RWPE1 (cell line): ENCODE data around the gene PCBP1.
"Not testable (repeated sequence)": the region's sequence is repeated elsewhere in the genome, so short reads cannot be mapped to it uniquely, and the experiment has no call there.

Experiments
- CTCF ChIA-PET: fragments of 350-600 bp; sonication (Branson Sonifier 250); formaldehyde crosslinking; extraction: SDS; loops from one replicate; lab custom pipeline; 2021; lab: Yijun Ruan, JAX
- POLR2A ChIA-PET: fragments of 400-600 bp; formaldehyde crosslinking; extraction: SDS; loops from one replicate; lab custom pipeline; 2020; ENCODE audit warnings: antibody characterized with exemption; ENCODE audit not compliant: low non-redundant PET; lab: Yijun Ruan, JAX
- DNase-seq: peaks from one replicate; pipeline ENCODE4 v3.0.0; 2012; ENCODE audit warnings: low spot score
- H3K27ac ChIP-seq: fragments of 450-650 bp; 2 replicates; pipeline ENCODE4 v1.5.1; 2017
- TF ChIP-seq, protein P1 (sequence below): fragments of 450-650 bp; conservative IDR thresholded peaks from 2 replicates; pipeline ENCODE4 v1.5.1; 2017; ENCODE audit warnings: low read depth, mild to moderate bottlenecking

PCBP1 gene

GRCh38 chr2:70123051-70123828 lies 36.0 kb downstream of the PCBP1 start:
- H3K27ac ChIP-seq: peak overlapping the region; percentile 89
- TF ChIP-seq, protein P1, sequence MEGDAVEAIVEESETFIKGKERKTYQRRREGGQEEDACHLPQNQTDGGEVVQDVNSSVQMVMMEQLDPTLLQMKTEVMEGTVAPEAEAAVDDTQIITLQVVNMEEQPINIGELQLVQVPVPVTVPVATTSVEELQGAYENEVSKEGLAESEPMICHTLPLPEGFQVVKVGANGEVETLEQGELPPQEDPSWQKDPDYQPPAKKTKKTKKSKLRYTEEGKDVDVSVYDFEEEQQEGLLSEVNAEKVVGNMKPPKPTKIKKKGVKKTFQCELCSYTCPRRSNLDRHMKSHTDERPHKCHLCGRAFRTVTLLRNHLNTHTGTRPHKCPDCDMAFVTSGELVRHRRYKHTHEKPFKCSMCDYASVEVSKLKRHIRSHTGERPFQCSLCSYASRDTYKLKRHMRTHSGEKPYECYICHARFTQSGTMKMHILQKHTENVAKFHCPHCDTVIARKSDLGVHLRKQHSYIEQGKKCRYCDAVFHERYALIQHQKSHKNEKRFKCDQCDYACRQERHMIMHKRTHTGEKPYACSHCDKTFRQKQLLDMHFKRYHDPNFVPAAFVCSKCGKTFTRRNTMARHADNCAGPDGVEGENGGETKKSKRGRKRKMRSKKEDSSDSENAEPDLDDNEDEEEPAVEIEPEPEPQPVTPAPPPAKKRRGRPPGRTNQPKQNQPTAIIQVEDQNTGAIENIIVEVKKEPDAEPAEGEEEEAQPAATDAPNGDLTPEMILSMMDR: no peak
- DNase-seq: no peak
- CTCF ChIA-PET: interaction anchor here (0.6 to 0.9 kb wide), 2 partner anchors 17 to 746 kb away, joined by 3 read pairs; no protein-coding TSS in a partner anchor
- POLR2A ChIA-PET: no interaction called here

DNA sequence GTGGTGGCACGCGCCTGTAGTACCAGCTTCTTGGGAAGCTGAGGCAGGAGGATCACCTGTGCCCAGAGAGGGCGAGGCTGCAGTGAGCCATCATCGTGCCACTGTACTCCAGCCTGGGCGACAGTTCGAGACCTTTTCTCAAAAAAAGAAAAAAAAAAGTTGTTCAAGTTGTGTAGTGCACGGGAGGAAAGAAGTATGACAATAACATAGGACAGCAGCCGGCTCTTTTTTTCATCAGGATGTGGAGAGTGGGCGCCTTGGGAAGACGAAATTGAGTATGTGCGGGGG lies 36.5 kb downstream of the PCBP1 start:
- TF ChIP-seq, protein P1: no peak
- POLR2A ChIA-PET: no interaction called here
- CTCF ChIA-PET: no interaction called here
- DNase-seq: no peak
- H3K27ac ChIP-seq: peak overlapping the region; percentile 89

- no peak for DNase-seq
- POLR2A ChIA-PET: interaction anchor here (0.7 kb wide), 1 partner anchor 11 kb away, joined by 3 read pairs; no protein-coding TSS in a partner anchor
- H3K27ac ChIP-seq: peak overlapping the region; percentile 89
- TF ChIP-seq, protein P1: no peak
- CTCF ChIA-PET: no interaction called here
Observed at GRCh38 chr2:70124983-70125480, 37.8 kb downstream of the PCBP1 start.

DNA sequence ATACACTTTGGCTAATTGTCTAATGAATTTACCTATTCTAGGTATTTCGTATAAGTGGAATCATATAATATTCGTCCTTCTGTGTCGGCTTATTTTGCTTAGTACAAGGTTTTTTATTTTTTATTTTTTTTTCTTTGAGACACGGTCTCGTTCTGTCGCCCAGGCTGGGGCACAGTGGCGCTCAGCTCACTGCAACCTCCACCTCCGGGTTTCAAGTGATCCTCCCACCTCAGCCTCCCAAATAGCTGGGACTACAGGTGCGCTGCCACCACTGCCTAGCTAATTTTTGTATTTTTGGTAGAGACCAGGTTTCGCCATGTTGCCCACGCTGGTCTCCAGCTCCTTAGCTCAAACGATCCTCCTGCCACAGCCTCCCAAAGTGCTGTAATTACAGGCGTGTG lies 38.2 kb downstream of the PCBP1 start:
- ChIA-PET CTCF (no interaction called here), POLR2A (no interaction called here)
- no peak for DNase-seq
- peak overlapping the region; percentile 89 for H3K27ac ChIP-seq
- TF ChIP-seq, protein P1: no peak

DNA sequence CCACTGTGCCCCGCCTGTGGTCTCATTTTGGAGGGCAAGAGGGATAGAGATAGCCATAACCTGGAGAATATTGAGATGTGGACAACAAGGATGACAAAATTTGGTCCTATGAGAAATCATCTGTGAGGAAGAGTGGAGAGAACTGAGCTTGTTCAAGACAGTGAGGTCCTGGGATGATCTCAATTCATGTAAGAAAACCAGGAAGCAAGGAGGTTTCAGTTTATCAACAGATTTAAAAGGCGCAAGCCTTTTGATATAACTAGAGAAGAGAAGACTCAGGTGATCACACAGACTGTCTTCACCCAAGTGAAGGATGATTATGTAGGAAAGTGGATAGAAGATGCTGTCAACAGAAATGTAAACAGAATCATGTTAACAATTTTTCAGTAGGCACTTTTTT lies 39.1 kb downstream of the PCBP1 start:
- CTCF ChIA-PET: interaction anchor here (0.7 kb wide), 1 partner anchor 16 kb away, joined by 3 read pairs; no protein-coding TSS in a partner anchor
- POLR2A ChIA-PET: no interaction called here
- DNase-seq: no peak
- H3K27ac ChIP-seq: no peak overlapping the region
- TF ChIP-seq, protein P1: no peak

DNA sequence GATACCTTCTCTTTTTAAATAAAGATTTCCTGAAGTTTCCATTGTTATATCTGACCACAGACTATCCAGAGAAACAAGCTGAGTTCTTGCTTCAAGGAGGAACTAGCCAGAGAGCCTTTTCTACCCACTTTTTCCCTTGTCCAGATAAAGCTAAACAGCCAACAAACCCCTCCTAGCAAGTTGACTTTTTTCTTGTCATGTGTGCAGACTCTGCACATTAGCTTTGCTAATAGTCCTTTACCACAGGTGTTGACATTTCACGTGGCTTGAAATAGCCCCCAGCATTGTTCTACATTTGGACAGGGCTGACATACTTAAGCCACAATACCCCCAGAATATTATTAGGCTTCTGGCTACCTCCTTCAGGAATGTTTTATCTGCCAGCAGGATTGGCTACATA lies 40.7 kb downstream of the PCBP1 start:
- TF ChIP-seq, protein P1: no peak
- ChIA-PET CTCF (interaction anchor here (0.7 kb wide), 1 partner anchor 12 kb away, joined by 3 read pairs; no protein-coding TSS in a partner anchor), POLR2A (no interaction called here)
- no peak overlapping the region for H3K27ac ChIP-seq
- DNase-seq: no peak

DNA sequence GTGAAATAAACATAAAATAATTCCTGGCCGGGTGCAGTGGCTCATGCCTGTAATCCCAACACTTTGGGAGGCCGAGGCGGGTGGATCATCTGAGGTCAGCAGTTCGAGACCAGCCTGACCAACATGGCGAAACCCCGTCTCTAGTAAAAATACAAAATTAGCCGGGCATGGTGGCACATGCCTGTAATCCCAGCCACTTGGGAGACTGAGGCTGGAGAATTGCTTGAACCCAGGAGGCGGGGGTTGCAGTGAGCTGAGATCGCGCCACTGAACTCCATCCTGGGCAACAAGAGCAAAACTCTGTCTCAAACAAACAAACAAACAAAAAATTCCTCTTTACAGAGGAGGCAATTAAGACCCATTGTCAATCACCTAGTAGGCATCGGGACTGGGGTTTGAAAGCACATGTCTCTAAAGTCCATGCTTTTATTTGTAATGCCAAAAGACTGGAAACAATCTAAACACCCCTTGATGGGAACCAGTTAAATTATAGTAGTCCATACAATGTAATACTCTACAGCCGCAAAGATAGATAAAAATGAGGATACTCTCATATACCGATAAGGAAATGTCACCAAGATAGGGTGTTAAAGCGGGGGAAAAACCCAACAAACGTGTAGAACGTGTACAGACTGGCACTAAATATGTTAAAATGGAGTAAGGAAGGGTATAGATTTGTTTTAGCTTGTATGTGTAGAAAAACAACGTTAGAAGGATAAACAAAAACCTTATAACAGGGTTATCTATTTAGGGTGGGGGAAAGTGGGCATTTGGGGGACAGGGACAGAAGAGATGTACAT lies 44.3 kb downstream of the PCBP1 start:
- DNase-seq, POLR2A ChIA-PET: not testable (repeated sequence)
- CTCF ChIA-PET: interaction anchor here (0.6 to 1.0 kb wide), 2 partner anchors 170 to 512 kb away, joined by 3 to 8 read pairs; partner anchors contain the start of gene ASPRV1
- H3K27ac ChIP-seq: peak overlapping the region; percentile 81
